HTERT RPE-1 (cell line): ENCODE results near the gene CFAP300.

Experiments
- in situ Hi-C: fragments of 300-500 bp; cut with MboI; formaldehyde crosslinking; loops from 4 replicates; pipeline ENCODE4 v1.14.3; 2020; ENCODE audit warnings: low sequenced_read_pairs

CFAP300 gene

DNA sequence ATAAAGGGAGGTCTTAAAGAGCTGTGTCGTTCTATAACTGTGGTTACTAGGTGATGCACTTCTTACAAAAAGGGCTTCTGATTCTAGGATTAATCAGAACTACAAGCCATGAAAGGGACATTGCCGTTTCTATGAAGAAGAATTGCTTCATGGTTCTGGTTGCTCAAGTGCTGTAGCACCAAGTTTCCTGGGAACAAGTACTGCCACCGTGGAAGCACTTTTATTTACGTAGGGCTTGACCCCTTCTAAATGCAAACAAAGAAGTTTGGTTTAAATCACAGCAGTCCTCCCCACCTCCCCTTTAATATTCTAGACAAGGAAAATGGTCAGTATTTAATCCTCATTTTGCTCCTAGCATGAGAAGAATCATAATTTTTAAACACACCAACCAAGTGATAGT is 72.8 kb downstream of the CFAP300 start:
- in situ Hi-C loops, result no loop called here

- in situ Hi-C loops, result no loop called here
Measured at GRCh38 chr11:102120437-102120973, 73.3 kb downstream of the CFAP300 start.

DNA sequence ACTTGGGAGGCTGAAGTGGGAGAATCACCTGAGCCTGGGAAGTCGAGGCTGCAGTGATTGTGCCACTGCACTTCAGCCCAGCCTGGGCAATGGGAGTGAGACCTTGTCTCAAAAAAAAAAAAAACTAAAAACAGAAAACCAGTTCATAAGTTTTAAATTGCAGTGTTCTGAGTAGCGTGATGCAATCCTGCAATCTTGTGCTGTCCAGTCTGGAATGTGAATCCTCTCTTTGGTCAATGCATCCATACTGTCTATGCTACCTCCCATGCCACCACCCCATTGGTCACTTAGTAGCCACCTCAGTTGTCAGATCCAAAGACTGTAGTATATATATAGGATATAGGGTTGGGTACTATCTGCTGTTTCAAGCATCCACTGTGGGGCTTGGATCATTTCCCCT is 74.1 kb downstream of the CFAP300 start:
- in situ Hi-C loops, result no loop called here
